Measurements from ENCODE around the gene HES4.

HES4 gene

DNA sequence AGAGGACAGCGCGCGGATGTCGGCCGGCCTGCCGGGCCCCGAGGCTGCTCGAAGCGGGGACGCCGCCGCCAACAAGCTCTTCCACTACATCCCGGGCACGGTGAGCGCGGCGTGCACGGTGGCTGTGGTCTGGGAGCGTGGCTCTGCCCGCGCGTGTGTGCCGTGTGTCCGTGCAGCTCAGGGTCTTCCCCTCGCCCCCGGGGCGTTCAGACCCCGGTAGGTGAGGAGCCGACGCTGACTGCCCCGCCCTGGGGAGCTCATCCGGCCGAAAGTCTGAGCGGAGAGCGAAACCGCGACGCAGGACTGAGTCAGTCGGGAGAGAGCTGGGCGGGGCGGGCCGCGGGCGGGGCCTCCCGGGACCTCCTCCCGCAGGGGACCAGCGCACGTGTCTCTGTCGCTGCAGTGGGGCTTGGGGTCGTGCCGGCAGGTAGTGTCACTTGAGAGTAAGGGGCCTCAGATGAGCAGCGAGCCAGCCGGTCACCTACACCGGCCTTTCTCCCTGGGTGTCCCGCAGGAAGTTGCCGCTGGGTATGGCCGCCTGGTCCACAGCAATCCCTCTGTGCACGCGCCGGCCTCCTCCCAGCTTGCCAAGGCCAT, 33.1 kb downstream of the HES4 start:
- Mint-ChIP-seq H3K27me3 (peaks cover 11% of the 10 kb centered on the region), H3K9me3 (no peaks in the 10 kb centered on the region), H3K4me3 (peak overlapping the region; percentile 72), H3K4me1 (peaks cover 14% of the 10 kb centered on the region), H3K36me3 (ENCODE audit: low read depth) (peaks cover 2% of the 10 kb centered on the region), H3K27ac (peak overlapping the region; percentile 39)
- peak; percentile 90 for DNase-seq
- ATAC-seq: peak; percentile 83

DNA sequence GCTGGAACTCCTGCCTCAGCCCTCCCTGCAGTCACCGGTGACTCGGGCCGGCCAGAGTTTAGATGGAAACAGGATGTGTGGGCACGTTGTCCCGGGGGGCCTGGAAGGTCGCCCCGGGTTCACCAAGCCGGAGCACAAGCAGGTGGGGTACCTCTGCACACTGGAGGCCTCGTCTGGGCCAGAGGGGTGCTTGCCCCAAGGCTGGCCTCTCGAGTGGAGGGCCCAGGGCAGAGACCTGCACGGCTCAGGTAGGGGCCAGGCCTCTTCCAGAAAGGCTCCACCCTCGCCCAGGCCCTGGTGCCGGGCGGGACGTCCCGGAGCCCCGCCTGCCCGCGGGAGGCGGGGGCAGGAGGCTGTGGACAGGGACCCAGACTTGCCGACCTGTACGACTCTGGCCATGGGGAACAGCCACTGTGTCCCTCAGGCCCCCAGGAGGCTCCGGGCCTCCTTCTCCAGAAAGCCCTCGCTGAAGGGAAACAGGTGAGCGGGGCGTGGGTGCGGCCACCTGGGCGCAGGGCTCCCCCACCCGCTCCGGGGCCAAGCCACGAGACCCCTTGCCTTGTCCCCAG, 33.7 kb downstream of the HES4 start, which contains the start of gene PLEKHN1:
TSS of gene PLEKHN1 (plus strand) at position 348 of the 569 bp plus-strand sequence. CDS start at position 398, 50 bp downstream.
- peak within 1 kb of the TSS; percentile 72 for H3K4me3 Mint-ChIP-seq
- H3K36me3 Mint-ChIP-seq (ENCODE audit: low read depth): peaks cover 2% of the 10 kb centered on the region
- ATAC-seq (peak; percentile 60), DNase-seq (peak; percentile 63)
- H3K4me1 Mint-ChIP-seq: peaks cover 16% of the 10 kb centered on the region
- H3K27ac Mint-ChIP-seq: peak within 1 kb of the TSS; percentile 39
- no peaks in the 10 kb centered on the region for H3K9me3 Mint-ChIP-seq
- H3K27me3 Mint-ChIP-seq: peaks cover 11% of the 10 kb centered on the region

DNA sequence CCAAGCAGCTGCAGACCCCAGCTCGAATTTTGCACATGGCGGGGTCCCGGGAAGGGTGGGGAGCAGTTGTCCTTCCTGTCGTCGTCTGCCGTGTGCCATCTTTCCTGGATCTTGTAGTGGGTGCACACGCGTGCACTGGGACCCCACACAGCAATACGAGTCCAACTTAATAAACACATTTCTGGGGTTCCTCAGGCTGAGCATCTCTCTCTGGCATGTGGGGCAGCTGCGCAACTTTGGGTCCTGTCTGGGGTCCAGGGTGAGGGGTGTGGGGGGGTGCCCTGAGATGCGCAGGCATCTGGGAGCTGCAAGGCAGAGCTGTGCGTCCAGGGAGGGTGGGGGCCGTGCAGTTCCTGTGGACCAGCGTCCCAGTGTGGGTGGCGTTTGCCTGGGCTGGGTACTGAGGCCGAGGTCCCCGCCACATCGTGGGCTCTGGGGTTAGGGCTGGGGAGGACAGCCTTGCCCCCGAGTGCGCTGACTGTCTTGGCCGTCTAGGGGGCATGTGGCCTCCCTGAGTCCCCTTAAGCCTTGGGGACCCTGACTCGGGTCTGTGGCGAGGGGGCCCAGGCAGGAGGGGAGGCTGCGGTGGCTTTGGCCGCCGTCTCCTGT, 34.3 kb downstream of the HES4 start:
- H3K4me3 Mint-ChIP-seq: peak overlapping the region; percentile 32
- H3K27me3 Mint-ChIP-seq: peaks cover 11% of the 10 kb centered on the region
- H3K27ac Mint-ChIP-seq: no peak overlapping the region
- H3K9me3 Mint-ChIP-seq: no peaks in the 10 kb centered on the region
- H3K36me3 Mint-ChIP-seq (ENCODE audit: low read depth): peaks cover 2% of the 10 kb centered on the region
- H3K4me1 Mint-ChIP-seq: peaks cover 16% of the 10 kb centered on the region
- DNase-seq (no peak), ATAC-seq (no peak)

DNA sequence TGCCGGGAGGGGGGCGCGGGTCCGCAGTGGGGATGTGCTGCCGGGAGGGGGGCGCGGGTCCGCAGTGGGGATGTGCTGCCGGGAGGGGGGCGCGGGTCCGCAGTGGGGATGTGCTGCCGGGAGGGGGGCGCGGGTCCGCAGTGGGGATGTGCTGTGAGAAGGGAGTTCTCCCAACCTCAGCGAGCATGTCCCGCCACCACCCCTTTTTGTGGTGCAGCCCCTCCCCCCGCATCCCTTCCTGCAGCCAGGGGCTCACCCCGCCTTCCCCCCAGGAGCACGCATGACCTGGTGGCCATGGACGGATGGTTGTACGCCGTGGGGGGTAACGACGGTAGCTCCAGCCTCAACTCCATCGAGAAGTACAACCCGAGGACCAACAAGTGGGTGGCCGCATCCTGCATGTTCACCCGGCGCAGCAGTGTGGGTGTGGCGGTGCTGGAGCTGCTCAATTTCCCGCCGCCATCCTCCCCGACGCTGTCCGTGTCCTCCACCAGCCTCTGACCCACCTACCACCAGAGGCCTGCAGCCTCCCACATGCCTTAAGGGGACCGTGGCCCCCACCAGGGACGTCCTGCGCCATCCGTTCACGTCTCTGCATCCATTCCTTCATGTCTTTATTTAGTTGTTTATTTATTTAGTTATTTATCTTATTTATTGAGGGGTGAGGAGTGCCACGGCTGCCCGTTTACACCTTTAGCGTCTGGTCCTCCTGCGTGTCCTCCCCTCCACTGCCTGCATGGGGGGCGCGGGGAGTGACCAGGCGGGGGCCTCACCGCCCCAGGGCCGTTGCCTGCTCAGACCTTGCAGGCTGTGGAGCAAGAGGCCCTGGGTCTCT, 35.0 kb downstream of the HES4 start:
- Mint-ChIP-seq H3K27ac (no peak overlapping the region), H3K9me3 (no peaks in the 10 kb centered on the region), H3K4me1 (peaks cover 16% of the 10 kb centered on the region), H3K36me3 (ENCODE audit: low read depth) (peaks cover 2% of the 10 kb centered on the region), H3K4me3 (no peak overlapping the region), H3K27me3 (peaks cover 11% of the 10 kb centered on the region)
- no peak for DNase-seq
- no peak for ATAC-seq

DNA sequence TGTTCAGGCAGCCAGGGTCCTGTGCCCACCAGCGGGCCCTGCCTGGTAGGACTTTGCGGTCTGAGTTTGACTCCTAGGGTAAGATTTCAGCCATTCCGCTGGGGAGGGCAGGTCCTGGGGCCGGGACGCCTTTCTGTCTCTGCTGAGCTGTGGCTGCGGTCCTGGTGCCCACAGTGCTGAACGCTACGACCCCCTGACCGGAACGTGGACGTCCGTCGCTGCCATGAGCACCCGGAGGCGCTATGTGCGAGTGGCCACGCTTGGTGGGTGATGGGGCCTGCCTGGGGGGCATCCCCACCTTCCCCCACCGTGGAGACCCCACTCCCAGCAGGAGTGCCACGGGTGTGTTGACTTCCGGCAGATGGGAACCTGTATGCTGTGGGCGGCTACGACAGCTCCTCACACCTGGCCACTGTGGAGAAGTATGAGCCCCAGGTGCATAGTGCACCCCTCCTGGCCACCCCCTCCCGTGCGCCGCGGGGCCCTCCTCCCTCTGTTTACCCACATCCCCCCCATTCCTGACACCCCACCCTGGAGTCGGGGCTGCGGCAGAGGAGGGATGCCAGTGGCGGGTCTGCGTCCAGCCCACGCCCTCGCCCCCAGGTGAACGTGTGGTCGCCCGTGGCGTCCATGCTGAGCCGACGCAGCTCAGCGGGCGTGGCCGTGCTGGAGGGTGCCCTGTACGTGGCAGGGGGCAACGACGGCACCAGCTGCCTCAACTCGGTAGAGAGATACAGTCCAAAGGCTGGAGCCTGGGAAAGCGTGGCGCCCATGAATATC, 36.0 kb downstream of the HES4 start:
- Mint-ChIP-seq H3K9me3 (no peaks in the 10 kb centered on the region), H3K27me3 (peaks cover 5% of the 10 kb centered on the region), H3K4me3 (no peak overlapping the region), H3K27ac (no peak overlapping the region), H3K36me3 (ENCODE audit: low read depth) (peaks cover 1% of the 10 kb centered on the region), H3K4me1 (peaks cover 18% of the 10 kb centered on the region)
- DNase-seq: no peak
- no peak for ATAC-seq

DNA sequence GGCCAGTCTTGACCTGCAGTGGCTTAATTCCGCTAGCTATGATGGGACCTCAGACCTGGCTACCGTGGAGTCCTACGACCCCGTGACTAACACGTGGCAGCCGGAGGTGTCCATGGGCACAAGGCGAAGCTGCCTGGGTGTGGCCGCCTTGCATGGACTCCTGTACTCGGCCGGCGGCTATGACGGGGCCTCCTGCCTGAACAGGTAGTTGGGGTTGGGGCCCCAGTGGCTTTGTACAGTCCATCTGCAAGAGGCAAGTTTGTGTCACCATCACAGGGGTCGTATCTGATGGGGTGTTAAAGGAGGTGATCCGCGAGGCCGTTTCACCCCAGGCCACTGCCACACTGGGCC, 36.6 kb downstream of the HES4 start:
- H3K36me3 Mint-ChIP-seq (ENCODE audit: low read depth): peaks cover 5% of the 10 kb centered on the region
- no peak for ATAC-seq
- no peak overlapping the region for H3K27ac Mint-ChIP-seq
- no peak for DNase-seq
- H3K9me3 Mint-ChIP-seq: no peaks in the 10 kb centered on the region
- no peak overlapping the region for H3K4me3 Mint-ChIP-seq
- peaks cover 22% of the 10 kb centered on the region for H3K4me1 Mint-ChIP-seq
- peaks cover 1% of the 10 kb centered on the region for H3K27me3 Mint-ChIP-seq

DNA sequence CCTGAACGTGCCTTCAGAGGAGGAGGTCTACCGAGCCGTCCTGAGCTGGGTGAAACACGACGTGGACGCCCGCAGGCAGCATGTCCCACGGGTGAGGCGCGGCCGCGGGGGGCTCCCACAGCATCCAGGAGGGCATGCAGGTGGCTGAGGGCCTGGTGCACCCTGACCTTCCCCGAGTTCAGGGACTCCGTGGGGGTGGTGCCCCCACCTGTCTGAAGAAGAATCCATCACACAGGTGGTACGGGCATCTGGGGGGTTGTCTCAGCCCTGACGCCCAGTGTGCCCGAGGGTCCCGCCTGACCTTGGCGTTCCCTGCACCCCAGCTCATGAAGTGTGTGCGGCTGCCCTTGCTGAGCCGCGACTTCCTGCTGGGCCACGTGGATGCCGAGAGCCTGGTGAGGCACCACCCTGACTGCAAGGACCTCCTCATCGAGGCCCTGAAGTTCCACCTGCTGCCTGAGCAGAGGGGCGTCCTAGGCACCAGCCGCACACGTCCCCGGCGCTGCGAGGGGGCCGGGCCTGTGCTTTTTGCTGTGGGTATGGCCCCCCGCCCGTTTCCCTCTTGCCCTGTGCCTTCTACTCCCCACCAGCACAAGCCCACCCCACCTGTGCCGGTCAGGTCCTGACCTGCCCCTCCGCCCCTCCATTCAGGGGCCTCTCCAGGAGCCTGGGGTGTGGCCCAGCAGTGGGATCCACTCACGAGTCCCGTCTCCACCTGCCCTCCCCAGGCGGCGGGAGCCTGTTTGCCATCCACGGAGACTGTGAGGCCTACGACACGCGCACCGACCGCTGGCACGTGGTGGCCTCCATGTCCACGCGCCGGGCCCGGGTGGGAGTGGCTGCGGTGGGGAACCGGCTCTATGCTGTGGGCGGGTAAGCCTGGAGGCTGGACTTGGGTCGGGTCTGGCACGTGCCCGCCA, 37.3 kb downstream of the HES4 start:
- no peak for ATAC-seq
- no peaks in the 10 kb centered on the region for H3K9me3 Mint-ChIP-seq

DNA sequence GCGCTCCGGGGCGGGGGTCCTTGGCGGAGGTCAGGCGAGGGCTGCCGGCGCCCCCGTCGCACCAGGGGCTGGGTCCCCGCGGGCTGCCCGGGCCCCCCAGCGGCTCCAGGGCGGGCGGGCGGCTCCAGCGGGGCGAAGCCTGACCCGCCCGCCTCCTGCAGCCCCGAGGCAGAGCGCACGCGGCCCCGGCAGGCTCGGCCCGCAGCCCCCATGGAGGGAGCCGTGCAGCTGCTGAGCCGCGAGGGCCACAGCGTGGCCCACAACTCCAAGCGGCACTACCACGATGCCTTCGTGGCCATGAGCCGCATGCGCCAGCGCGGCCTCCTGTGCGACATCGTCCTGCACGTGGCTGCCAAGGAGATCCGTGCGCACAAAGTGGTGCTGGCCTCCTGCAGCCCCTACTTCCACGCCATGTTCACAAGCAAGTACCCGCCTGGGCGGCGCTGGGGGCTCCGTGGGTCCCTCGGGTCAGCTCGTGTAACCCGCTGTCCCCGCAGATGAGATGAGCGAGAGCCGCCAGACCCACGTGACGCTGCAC, 38.7 kb downstream of the HES4 start:
- no peak overlapping the region for H3K27ac Mint-ChIP-seq
- H3K9me3 Mint-ChIP-seq: no peaks in the 10 kb centered on the region
- H3K4me3 Mint-ChIP-seq: peak overlapping the region; percentile 61
- DNase-seq (no peak), ATAC-seq (no peak)
- peaks cover 28% of the 10 kb centered on the region for H3K4me1 Mint-ChIP-seq
- H3K36me3 Mint-ChIP-seq (ENCODE audit: low read depth): peaks cover 15% of the 10 kb centered on the region
- H3K27me3 Mint-ChIP-seq: no peaks in the 10 kb centered on the region

More for the DNA sequence above, 37.3 kb downstream of the HES4 start:
- no peak for DNase-seq
- Mint-ChIP-seq H3K27ac (no peak overlapping the region), H3K4me3 (peak overlapping the region; percentile 61), H3K36me3 (ENCODE audit: low read depth) (peaks cover 6% of the 10 kb centered on the region), H3K4me1 (peaks cover 26% of the 10 kb centered on the region), H3K27me3 (no peaks in the 10 kb centered on the region)

DNA sequence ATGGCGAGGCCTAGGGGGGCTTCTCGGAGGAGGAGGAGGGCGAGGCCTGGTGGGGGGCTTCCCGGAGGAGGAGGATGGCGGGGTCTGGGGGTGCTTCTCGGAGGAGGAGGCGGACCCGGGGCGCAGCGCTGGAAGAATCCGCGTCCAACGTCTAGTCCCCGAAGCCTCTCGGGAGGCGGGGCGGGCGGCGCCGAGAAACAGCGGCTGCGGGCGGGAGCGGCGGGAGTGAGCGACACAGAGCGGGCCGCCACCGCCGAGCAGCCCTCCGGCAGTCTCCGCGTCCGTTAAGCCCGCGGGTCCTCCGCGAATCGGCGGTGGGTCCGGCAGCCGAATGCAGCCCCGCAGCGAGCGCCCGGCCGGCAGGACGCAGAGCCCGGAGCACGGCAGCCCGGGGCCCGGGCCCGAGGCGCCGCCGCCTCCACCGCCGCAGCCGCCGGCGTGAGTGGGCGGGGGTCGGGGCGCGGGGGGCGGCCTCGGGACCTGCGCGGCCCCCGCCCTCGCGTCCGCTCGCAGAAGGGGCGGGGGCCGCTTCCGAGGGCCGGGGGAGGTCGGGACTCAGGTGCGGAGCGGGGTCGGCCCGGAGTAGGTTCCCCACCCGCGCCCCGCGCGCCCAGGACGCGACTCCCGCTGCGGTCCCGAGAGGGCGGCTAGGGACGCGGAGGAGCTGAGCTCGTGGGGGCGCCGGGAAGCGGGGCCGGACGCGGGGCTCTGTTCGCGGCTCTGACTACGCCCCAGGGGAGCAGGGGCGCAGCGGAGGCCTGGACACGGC, 39.4 kb downstream of the HES4 start, which contains the start of gene KLHL17:
TSS of gene KLHL17 (plus strand) at position 222 of the 769 bp plus-strand sequence. CDS start at position 332, 110 bp downstream.
- Mint-ChIP-seq H3K4me1 (peaks cover 22% of the 10 kb centered on the region), H3K27me3 (no peaks in the 10 kb centered on the region), H3K27ac (peak within 1 kb of the TSS; percentile 35), H3K9me3 (no peaks in the 10 kb centered on the region), H3K4me3 (peak within 1 kb of the TSS; percentile 98), H3K36me3 (ENCODE audit: low read depth) (peaks cover 19% of the 10 kb centered on the region)
- DNase-seq (peak; percentile 89), ATAC-seq (peak; percentile 66)

DNA sequence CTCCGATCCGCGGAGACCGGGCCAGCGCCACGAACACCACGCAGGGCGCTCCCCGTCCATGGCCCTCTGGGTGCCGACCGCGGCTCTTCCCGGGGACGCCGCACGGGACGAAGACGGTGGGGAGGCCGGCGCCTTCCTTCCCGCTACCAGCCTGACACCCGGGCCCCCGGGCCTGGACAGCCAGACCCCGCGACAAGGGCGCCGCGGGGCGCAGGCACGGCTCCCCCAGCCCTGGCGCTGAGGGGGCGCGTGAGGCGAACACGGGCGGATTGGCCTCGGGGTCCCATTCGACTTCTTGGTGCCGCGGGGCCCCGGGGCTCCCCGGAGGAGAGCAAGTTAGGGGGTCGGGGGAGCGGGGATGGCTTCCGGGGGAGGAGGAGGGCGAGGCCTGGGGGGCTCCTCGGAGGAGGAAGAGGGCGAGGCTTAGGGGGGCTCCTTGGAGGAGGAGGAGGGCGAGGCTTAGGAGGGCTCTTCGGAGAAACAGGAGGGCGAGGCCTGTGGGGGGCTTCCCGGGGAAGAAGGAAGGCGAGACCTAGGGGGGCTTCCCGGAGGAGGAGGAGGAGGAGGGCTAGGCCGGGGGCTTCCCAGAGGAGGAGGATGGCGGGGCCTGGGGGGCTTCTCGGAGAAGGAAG, 40.0 kb downstream of the HES4 start:
- Mint-ChIP-seq H3K27me3 (no peaks in the 10 kb centered on the region), H3K4me3 (peak overlapping the region; percentile 98), H3K27ac (peak overlapping the region; percentile 35), H3K9me3 (no peaks in the 10 kb centered on the region), H3K4me1 (peaks cover 20% of the 10 kb centered on the region), H3K36me3 (ENCODE audit: low read depth) (peaks cover 25% of the 10 kb centered on the region)
- ATAC-seq: peak; percentile 5
- peak; percentile 27 for DNase-seq

DNA sequence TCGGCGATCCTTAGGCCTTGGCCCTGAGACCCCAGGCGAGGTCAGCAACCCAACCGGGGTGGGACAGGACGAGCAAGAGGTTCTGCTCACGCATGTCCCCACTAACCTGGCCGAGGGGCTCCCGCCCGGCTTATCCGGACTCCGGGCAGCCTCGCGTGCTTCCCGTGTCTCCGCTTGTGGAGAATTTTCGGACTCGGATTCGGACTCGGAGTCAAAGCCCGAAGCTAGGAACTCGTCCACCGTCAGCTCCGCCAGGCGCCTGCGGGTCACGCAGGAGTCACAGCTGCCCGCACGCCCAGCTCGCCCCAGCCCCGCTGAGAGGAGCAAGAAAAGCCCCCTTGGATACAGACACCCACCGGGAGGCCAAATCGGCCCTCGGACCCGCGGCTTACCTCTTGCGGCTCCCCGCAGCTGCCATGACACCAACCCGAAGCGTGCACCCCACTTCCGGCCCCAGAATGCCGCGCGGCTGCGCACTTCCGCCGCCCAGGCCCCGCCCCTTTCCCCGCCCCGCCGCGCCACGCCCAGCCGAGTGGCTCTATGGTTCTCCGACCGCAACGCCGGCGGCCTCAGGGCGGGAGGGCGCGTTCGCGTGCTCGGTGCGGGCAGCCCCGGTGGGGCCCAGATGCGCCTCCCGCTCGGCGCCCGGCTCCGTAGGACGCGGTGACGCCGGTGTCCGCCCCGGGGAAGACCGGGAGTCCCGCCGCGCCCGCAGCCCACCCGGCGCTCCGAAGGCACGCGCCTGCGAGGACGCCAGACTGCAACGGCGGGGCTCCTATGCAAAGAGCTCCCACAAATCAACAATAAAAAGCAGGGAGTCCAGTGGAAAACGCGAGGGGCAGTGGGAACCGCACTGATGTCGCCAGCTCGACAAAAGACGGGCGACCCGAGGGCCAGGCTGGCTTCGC, 40.8 kb downstream of the HES4 start, which contains the start of gene NOC2L:
TSS of gene NOC2L (minus strand) at position 434 of the 908 bp plus-strand sequence. CDS start at position 418, 16 bp downstream.
- H3K36me3 Mint-ChIP-seq (ENCODE audit: low read depth): peaks cover 29% of the 10 kb centered on the region
- DNase-seq (peak; percentile 99), ATAC-seq (peak; percentile 81)
- peak within 1 kb of the TSS; percentile 98 for H3K4me3 Mint-ChIP-seq
- H3K27me3 Mint-ChIP-seq: no peaks in the 10 kb centered on the region
- H3K4me1 Mint-ChIP-seq: peaks cover 20% of the 10 kb centered on the region
- peak within 1 kb of the TSS; percentile 91 for H3K27ac Mint-ChIP-seq
- no peaks in the 10 kb centered on the region for H3K9me3 Mint-ChIP-seq
